Erythroblast (primary cell): Measurements from ENCODE around the gene NINJ2.

Experiments used
- GATA1 ChIP-seq: IDR thresholded peaks from 2 replicates; pipeline ENCODE4 v1.6.1; 2011; ENCODE audit warnings: low read depth, mild to moderate bottlenecking, control low read depth, low read length, moderate library complexity
- POLR2A ChIP-seq: IDR thresholded peaks from 2 replicates; pipeline ENCODE4 v1.6.1; 2011; ENCODE audit warnings: mild to moderate bottlenecking, low read length

GRCh38 chr12:544142-544541 is 119.1 kb downstream of the NINJ2 start:
- TF ChIP-seq POLR2A = no peak
- TF ChIP-seq GATA1 = no peak
